GM13976 (cell line): ENCODE data around the gene HPCA.
"Not testable (repeated sequence)": the region's sequence is repeated elsewhere in the genome, so short reads cannot be mapped to it uniquely, and the experiment has no call there.

Experiments used
- DNase-seq: peaks from one replicate; pipeline ENCODE4 v3.0.0; 2012; ENCODE audit warnings: low spot score
- CTCF ChIP-seq: IDR thresholded peaks from 2 replicates; pipeline ENCODE4 v1.5.1; 2012; ENCODE audit warnings: borderline replicate concordance, mild to moderate bottlenecking; ENCODE audit not compliant: insufficient read depth; ENCODE audit errors: extremely low read depth, missing control alignments, control extremely low read depth
- in situ Hi-C: fragments of 300-500 bp; cut with MboI; formaldehyde crosslinking; loops from one replicate; pipeline ENCODE4 v1.12.0; 2022; ENCODE audit warnings: low sequenced_read_pairs, mixed read lengths, inconsistent platforms; ENCODE audit not compliant: unreplicated experiment

The HPCA gene

DNA sequence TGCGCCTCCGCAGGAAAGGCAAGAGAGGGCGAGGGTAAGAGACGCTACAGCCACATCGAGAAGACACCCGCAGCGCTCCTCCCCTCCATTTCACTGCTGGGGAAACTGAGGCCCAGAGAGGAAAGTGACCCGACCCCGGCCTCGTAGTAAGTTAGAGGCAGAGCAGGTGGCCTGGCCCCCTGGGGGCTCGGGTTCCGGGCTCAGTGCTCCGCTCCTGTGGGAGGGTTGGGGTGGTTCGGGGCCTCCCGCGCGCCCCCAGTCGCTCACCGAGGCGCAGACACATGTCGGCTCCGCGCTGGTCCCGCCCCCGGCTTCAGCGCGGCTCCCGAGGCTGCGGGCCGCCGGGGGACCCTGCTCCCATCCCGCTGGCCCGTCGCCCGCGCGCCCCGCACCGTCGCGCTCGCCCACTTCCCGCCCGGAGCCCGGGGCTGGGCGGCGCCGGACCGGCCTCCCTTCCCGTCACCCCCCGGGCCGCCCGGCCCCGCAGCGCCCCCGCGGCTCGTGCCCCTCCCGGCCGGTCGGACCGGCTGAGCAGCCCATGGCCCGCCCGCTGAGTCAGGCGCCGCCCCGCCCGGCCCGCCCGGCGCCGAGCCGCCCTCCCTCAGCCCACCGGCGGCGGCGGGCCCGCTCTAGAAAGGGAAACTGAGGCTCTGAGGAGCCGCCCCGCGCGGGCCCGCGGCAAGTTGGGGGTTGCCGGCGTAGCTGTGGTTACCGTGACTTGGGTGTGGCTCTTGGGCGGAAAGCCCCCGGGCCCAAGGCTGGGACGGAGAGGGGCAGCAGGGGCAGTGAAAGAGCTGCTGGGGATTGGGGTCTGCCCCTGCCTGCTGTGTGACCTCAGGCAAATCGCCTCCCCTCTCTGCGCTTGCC is 14.9 kb downstream of the HPCA start, which contains the start of gene TMEM54:
Gene TMEM54 (minus strand): TSS at position 434 of the 867 bp plus-strand sequence. CDS start 151 bp downstream, at position 283.
- peak; percentile 7 for TF ChIP-seq CTCF
- peak; percentile 78 for DNase-seq
- in situ Hi-C loops: no loop called here

DNA sequence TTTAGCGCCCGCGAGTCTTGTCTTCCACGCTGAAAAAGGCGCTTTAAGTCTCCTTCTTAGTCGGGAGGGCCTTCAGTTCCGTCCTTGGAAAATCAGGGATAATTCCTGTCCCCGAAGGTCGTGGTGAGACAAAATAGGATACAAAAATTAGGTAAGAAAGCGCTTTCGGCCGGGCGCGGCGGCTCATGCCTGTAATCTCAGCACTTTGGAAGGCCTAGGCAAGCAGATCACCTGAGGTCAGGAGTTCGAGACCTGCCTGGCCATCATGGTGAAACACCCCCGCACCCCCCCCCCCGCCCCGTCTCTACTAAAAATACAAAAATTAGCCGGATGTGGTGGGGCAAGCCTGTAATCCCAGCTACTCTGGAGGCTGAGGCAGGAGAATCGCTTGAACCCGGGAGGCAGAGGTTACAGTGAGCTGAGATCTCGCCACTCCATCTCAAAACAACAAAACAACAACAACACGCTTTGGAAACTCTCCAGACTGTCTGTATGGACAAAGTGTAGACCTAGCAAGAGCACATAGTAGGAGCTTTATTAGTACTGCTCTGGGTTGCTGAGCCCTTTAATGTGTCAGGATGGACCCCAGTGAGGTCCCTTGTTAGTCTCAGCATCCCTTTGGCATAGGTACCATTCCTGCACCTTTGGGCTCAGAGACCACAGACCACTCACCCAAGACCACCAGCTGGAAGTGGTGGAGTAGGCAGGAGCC is 15.7 kb downstream of the HPCA start:
- TF ChIP-seq CTCF: no peak
- no peak for DNase-seq
- in situ Hi-C loops: no loop called here

- no peak for TF ChIP-seq CTCF
- DNase-seq: no peak
- in situ Hi-C loops: no loop called here
These were observed 16.2 kb downstream of the HPCA start for GRCh38 chr1:32902535-32902920.

- in situ Hi-C loops: no loop called here
- no peak for DNase-seq
- TF ChIP-seq CTCF: no peak
These were observed 17.9 kb downstream of the HPCA start for GRCh38 chr1:32903991-32904785.

DNA sequence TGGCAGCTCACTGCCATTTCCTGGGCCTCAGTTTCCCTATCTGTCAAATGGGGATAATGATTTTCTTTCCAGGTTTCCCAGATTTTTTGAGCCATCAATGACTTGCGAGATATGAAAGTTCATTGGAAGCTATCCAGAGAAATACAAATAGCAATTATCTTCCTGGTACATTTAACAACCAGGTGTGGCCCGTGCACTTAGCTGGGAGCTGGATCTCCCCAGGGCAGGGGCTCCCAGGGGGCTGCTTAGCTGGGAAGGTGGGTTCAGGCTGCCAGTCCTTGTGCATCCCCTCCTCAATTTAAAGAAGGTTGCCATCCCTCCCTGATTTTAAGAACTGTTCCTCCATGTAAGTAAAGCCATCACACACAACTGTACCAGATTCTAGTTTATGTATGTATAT is 18.5 kb downstream of the HPCA start:
- in situ Hi-C loops: no loop called here
- DNase-seq: no peak
- no peak for TF ChIP-seq CTCF

- DNase-seq, in situ Hi-C loops: not testable (repeated sequence)
These were observed 19.3 kb downstream of the HPCA start for GRCh38 chr1:32905588-32905987.
